GM12878 (cell line): ENCODE measurements around the gene CCDC112. TPM values are rescaled to one million over a fixed set of nuclear protein-coding genes. Genes with fewer than 3 reads are reported as not detected.

ENCODE experiments used
- ATAC-seq: fragments of 200-7000 bp; cut with Tn5 transposase; 3 replicates; pipeline ENCODE4 v1.9.1; 2020; ENCODE audit warnings: mild to moderate bottlenecking, moderate library complexity
- BruUV-seq: library from RNA; stranded (reverse); fragments of 400-500 nt; replicated peaks from 2 replicates; lab custom pipeline; 2021; lab: Mats Ljungman, UMichigan
- CTCF ChIA-PET: fragments of 300-600 bp; sonication (Branson Sonifier 250); formaldehyde crosslinking; extraction: SDS; loops from one replicate; lab custom pipeline; 2021; ENCODE audit warnings: inconsistent platforms; lab: Yijun Ruan, JAX
- POLR2A ChIA-PET: fragments of 350-600 bp; formaldehyde crosslinking; extraction: SDS; loops from one replicate; lab custom pipeline; 2021; ENCODE audit warnings: inconsistent platforms; lab: Charles Lee
- RAD21 ChIA-PET: fragments of 300-600 bp; sonication (Branson Sonifier 250); formaldehyde crosslinking; loops from one replicate; lab custom pipeline; 2023; ENCODE audit warnings: antibody characterized with exemption; ENCODE audit not compliant: unreplicated experiment; lab: Charles Lee
- SMC1A ChIA-PET: fragments of 300-600 bp; sonication (Branson Sonifier 250); formaldehyde crosslinking; loops from one replicate; lab custom pipeline; 2023; ENCODE audit not compliant: unreplicated experiment, uncharacterized antibody; lab: Charles Lee
- DNase-seq: peaks from one replicate; pipeline ENCODE4 v3.0.0-alpha.2; 2011; ENCODE audit warnings: low read depth, low spot score
- FAIRE-seq: peaks from 3 replicates; lab custom pipeline; 2011; peaks lifted over from hg19 to GRCh38; lab: Jason Lieb, UNC
- H2AFZ ChIP-seq: 2 replicates; pipeline ENCODE4 v1.6.0; 2011; ENCODE audit warnings: low read depth, low read length, control low read depth; ENCODE audit not compliant: control insufficient read depth
- H3K27ac ChIP-seq: 2 replicates; pipeline ENCODE4 v1.5.1; 2011; ENCODE audit warnings: control low read depth; ENCODE audit not compliant: control insufficient read depth, insufficient read depth
- H3K27me3 ChIP-seq, 2 experiments: replicated peaks in 1 of 2; 2 replicates each; pipeline versions ENCODE4 v1.6.0 to v1.6.1; 2011; ENCODE audit warnings: low read length in 1 of 2; ENCODE audit not compliant: control insufficient read depth in 2 of 2, insufficient read depth in 2 of 2
- H3K36me3 ChIP-seq, 2 experiments: 2 replicates each; pipeline ENCODE4 v1.5.1; 2011; ENCODE audit warnings: low read length in 1 of 2; ENCODE audit not compliant: control insufficient read depth in 2 of 2, insufficient read depth in 2 of 2
- H3K4me1 ChIP-seq: 2 replicates; pipeline ENCODE4 v1.6.1; 2011; ENCODE audit warnings: mild to moderate bottlenecking, low read length, moderate library complexity, mixed read lengths; ENCODE audit not compliant: control insufficient read depth, insufficient read depth
- H3K4me2 ChIP-seq: 2 replicates; pipeline ENCODE4 v1.6.0; 2011; ENCODE audit warnings: control low read depth; ENCODE audit not compliant: control insufficient read depth, insufficient read depth
- H3K4me3 ChIP-seq: fragments of 200-600 bp; sonication (generic); 2 replicates; pipeline ENCODE4 v1.5.1; 2016
- H3K79me2 ChIP-seq: 2 replicates; pipeline ENCODE4 v1.6.0; 2011; ENCODE audit warnings: low read length; ENCODE audit not compliant: control insufficient read depth, insufficient read depth
- H3K9ac ChIP-seq: 2 replicates; pipeline ENCODE4 v1.8.0; 2011; ENCODE audit warnings: low read length, control low read depth, mixed read lengths; ENCODE audit not compliant: control insufficient read depth, insufficient read depth
- H3K9me3 ChIP-seq: replicated peaks from 3 replicates; pipeline ENCODE4 v1.5.1; 2011; ENCODE audit warnings: mild to moderate bottlenecking, low read length; ENCODE audit not compliant: control insufficient read depth, insufficient read depth
- H4K20me1 ChIP-seq: 2 replicates; pipeline ENCODE4 v1.6.0; 2011; ENCODE audit not compliant: control insufficient read depth, insufficient read depth
- BCL11A ChIP-seq: IDR thresholded peaks from 2 replicates; pipeline ENCODE4 v1.6.1; 2011; ENCODE audit warnings: low read depth, low read length
- CBFB ChIP-seq: IDR thresholded peaks from 2 replicates; pipeline ENCODE4 v1.6.1; 2016; ENCODE audit warnings: antibody characterized with exemption, low read depth
- CHD2 ChIP-seq: IDR thresholded peaks from 2 replicates; pipeline ENCODE4 v1.6.1; 2011; ENCODE audit warnings: low read depth, low read length, improper control_type of control experiment, borderline replicate concordance
- EGR1 ChIP-seq, 2 experiments: IDR thresholded peaks; 1 replicate in 1 of 2; 2 replicates in 1 of 2; pipeline ENCODE4 v1.6.1; 2011 to 2012; ENCODE audit warnings: low read depth in 2 of 2, low read length in 2 of 2, borderline replicate concordance in 1 of 2, mild to moderate bottlenecking in 1 of 2, moderate library complexity in 1 of 2
- NFYA ChIP-seq: IDR thresholded peaks from 2 replicates; pipeline ENCODE4 v1.6.1; 2011; ENCODE audit warnings: low read depth, mild to moderate bottlenecking, low read length, improper control_type of control experiment, borderline replicate concordance
- POLR2A ChIP-seq: IDR thresholded peaks from 2 replicates; pipeline ENCODE4 v1.6.1; 2011; ENCODE audit warnings: low read depth, mild to moderate bottlenecking, low read length
- RCOR1 ChIP-seq: conservative IDR thresholded peaks from 2 replicates; pipeline ENCODE4 v1.6.1; 2012; ENCODE audit warnings: low read depth, low read length, improper control_type of control experiment
- SIN3A ChIP-seq: IDR thresholded peaks from 2 replicates; pipeline ENCODE4 v1.6.1; 2012; ENCODE audit warnings: low read depth, low read length, improper control_type of control experiment
- TARDBP ChIP-seq: IDR thresholded peaks from 2 replicates; pipeline ENCODE4 v1.6.1; 2016; ENCODE audit warnings: borderline replicate concordance
- USF2 ChIP-seq: IDR thresholded peaks from 2 replicates; pipeline ENCODE4 v1.6.1; 2011; ENCODE audit warnings: low read depth, low read length, improper control_type of control experiment, borderline replicate concordance
- YBX1 ChIP-seq: fragments of 450-650 bp; IDR thresholded peaks from 2 replicates; pipeline ENCODE4 v1.6.1; 2016; ENCODE audit warnings: antibody characterized with exemption
- YY1 ChIP-seq: IDR thresholded peaks from 2 replicates; pipeline ENCODE4 v1.6.1; 2011; ENCODE audit warnings: low read depth, mild to moderate bottlenecking, low read length
- ZBTB40 ChIP-seq: fragments of 450-650 bp; IDR thresholded peaks from 2 replicates; pipeline ENCODE4 v1.6.1; 2016; ENCODE audit warnings: mild to moderate bottlenecking, moderate library complexity, borderline replicate concordance
- ZNF207 ChIP-seq: fragments of 450-650 bp; IDR thresholded peaks from 2 replicates; pipeline ENCODE4 v1.6.1; 2014; ENCODE audit warnings: antibody characterized with exemption, mild to moderate bottlenecking, borderline replicate concordance
- WGBS: methylation state at CpG from one replicate; pipeline ENCODE4 v1.1.6; 2016; ENCODE audit warnings: low lambda C conversion rate; ENCODE audit not compliant: insufficient replicate concordance, insufficient coverage; ENCODE audit errors: missing lambda C conversion rate; 5-methylcytosine and 5-hydroxymethylcytosine counted together
- in situ Hi-C: fragments of 300-500 bp; cut with MboI; formaldehyde crosslinking; loops from 9 replicates; pipeline ENCODE4 v1.14.3; 2018; ENCODE audit warnings: mixed read lengths
- intact Hi-C: fragments of 100-400 bp; cut with micrococcal nuclease; formaldehyde crosslinking; loops from one replicate; pipeline ENCODE4 v1.14.2; 2022; ENCODE audit not compliant: unreplicated experiment
- polyA plus RNA-seq, 11 experiments: library from polyadenylated mRNA; depleted of rRNA in 4 of 11; unstranded in 6 of 11; stranded (reverse) in 5 of 11; fragments of >200 nt; fragmentation: Nextera tagmentation in 4 of 11; fragmentation: Illumina TruSeq in 1 of 11; extraction: Ambion mirVana in 4 of 11; extraction: Trizol in 1 of 11; gene quantifications; 1 replicate in 1 of 11; 2 replicates in 10 of 11; pipeline versions ENCODE4 v1.2.1 to v1.2.3, GENCODE V29; 2011 to 2016; ENCODE audit warnings: inconsistent platforms in 2 of 11, missing spikeins in 2 of 11, low read depth in 1 of 11
- total RNA-seq, 4 experiments: library from RNA; depleted of rRNA in 3 of 4; stranded (reverse); fragments of >200 nt in 3 of 4; fragmentation: Illumina TruSeq in 1 of 4; extraction: Trizol in 1 of 4; gene quantifications; 2 replicates each; pipeline versions ENCODE4 v1.2.1 to v1.2.3, GENCODE V29; 2013 to 2021

CCDC112 gene
- total and polyA plus RNA-seq, 10 of the 15 experiments (the other 5 are each of a cell fraction or from before 2014, with no cell fraction given): 0.12 to 2.0 (median 0.58) TPM

GRCh38 chr5:115262321-115263077 lies 34.0 kb downstream of the CCDC112 start, which contains the start of gene PGGT1B:
Gene PGGT1B, minus strand, starts transcription at chr5:115262877. Its CDS starts 26 bp downstream, at chr5:115262851.
- Histone ChIP-seq H3K27ac (peak within 1 kb of the TSS; percentile 92), H3K4me1 (no peaks in the 10 kb centered on the region; the same call in 1 of the 2 replicates), H3K27me3 (no peaks in the 10 kb centered on the region), H2AFZ (peak within 1 kb of the TSS; percentile 98), H3K9ac (peak within 1 kb of the TSS; percentile 94), H3K36me3 (no peaks in the 10 kb centered on the region; a peak in 1 of 4 replicates), H3K4me3 (peak within 1 kb of the TSS; percentile 84), H3K4me2 (peak within 1 kb of the TSS; percentile 97), H3K79me2 (peaks cover 45% of the 10 kb centered on the region), H3K9me3 (no peaks in the 10 kb centered on the region), H4K20me1 (no peaks in the 10 kb centered on the region)
- FAIRE-seq: peak; percentile 83
- DNase-seq: peak; percentile 23
- TSS peak; percentile 69 for BruUV-seq
- intact Hi-C loops (no loop called here), in situ Hi-C loops (no loop called here)
- ChIA-PET RAD21 (interaction anchor here (0.5 to 1.6 kb wide), 8 partner anchors 11 to 956 kb away, joined by 3 to 7 read pairs (median 4); no protein-coding TSS in a partner anchor), CTCF (interaction anchor here (0.6 to 2.6 kb wide), 8 partner anchors 9 to 326 kb away, joined by 3 to 12 read pairs (median 4); no protein-coding TSS in a partner anchor), POLR2A (interaction anchor here (0.7 to 1.4 kb wide), 5 partner anchors 9 to 580 kb away, joined by 3 to 4 read pairs (median 3); partner anchors contain the start of gene FEM1C), SMC1A (interaction anchor here (0.6 to 2.1 kb wide), 15 partner anchors 9 to 372 kb away, joined by 3 to 11 read pairs (median 3); no protein-coding TSS in a partner anchor)
- peak; percentile 95 for ATAC-seq
- 1% methylated on average over 50 of the region's 50 CpGs for WGBS
- TF ChIP-seq POLR2A: peak; percentile 90
- TF ChIP-seq NFYA: no peak
- no peak for TF ChIP-seq SIN3A
- TF ChIP-seq CHD2: peak; percentile 21; the same call in 1 of the 2 replicates
- TF ChIP-seq ZBTB40: peak; percentile 96
- TF ChIP-seq BCL11A: no peak
- TF ChIP-seq YBX1: no peak
- TF ChIP-seq TARDBP: 0 out of 2 replicates have a peak, but pooled peaks have one; percentile 18
- TF ChIP-seq YY1: peak; percentile 96
- peak; percentile 69; the same call in 1 of the 2 replicates for TF ChIP-seq CBFB
- TF ChIP-seq EGR1 (IDR thresholded peaks at IDR 0.05; ENCODE audit: borderline replicate concordance in 1 of 2, low read depth in 2 of 2, low read length in 2 of 2): peak in 1 of 2 experiments; percentile 24; a peak in 1 of 3 replicates
- TF ChIP-seq RCOR1: no peak
- TF ChIP-seq USF2: no peak
- TF ChIP-seq ZNF207: 0 out of 2 replicates have a peak, but pooled peaks have one; percentile 16
